ENCODE measurements around the gene ZPLD1.

The ZPLD1 gene

DNA sequence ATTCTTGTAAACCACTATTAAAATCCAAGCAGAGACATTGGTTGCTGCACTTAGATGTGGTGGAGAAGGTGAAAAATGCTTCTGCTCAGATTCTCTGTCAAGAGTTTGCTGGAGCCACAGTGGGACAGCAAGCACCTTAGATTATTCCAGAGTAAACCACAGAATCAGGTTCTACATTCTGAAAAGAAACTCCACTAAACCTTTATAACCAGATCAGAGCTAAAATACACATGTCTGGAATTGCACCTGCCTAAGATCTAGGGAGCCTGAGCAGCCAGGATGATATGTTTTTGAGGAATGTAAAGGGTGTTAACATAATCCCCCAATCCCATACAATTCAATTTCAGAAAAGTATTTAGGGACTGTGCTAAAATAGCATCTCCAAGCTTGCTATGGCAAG lies at the start of gene ZPLD1:
Gene ZPLD1 (plus strand): TSS at position 301 of the 400 bp plus-strand sequence. CDS start 3,473 bp downstream, outside the sequence.
- Mint-ChIP-seq H3K36me3 (no peaks in the 10 kb centered on the region), H3K27ac (no peak within 1 kb of the TSS), H3K27me3 (peaks cover 18% of the 10 kb centered on the region), H3K4me3 (no peak within 1 kb of the TSS), H3K4me1 (no peaks in the 10 kb centered on the region), H3K9me3 (no peaks in the 10 kb centered on the region)
- ATAC-seq = no peak

DNA sequence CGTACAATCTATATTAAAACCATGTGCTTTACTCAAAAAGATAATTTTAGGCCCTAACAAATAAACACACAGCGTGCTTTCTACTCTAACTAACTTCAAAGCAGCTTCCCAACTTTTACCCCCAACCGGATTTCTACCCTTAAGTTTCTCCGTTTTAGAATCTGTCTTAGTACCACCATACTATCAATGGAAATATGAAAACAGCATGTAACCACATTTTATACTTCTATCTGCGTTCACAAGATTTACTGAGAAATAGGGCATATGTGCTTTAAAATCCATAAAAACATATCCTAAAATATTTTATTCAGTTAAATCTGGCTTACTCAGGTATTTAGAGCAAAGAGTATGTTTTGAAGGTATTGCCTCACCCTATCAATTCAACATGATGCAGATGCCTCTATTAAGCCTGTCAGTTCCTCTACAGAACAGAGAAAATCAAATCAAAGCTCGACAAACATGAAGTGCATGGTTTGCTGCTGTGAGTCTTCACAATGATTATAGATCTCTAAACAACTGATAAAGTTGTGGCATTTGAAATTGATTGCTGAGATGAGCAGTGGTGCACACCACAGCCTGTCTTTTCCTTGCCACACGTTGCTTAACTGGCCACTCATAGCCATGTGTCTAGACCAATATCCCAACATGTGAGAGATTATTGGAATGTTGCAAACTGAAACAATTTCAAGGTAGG lies 44.5 kb upstream of the ZPLD1 start:
- ATAC-seq = no peak
- H3K27ac Mint-ChIP-seq = no peak overlapping the region
- no peaks in the 10 kb centered on the region for H3K36me3 Mint-ChIP-seq
- H3K27me3 Mint-ChIP-seq = peaks cover 7% of the 10 kb centered on the region
- H3K4me3 Mint-ChIP-seq = no peak overlapping the region
- H3K4me1 Mint-ChIP-seq = no peaks in the 10 kb centered on the region
- peaks cover 2% of the 10 kb centered on the region for H3K9me3 Mint-ChIP-seq

DNA sequence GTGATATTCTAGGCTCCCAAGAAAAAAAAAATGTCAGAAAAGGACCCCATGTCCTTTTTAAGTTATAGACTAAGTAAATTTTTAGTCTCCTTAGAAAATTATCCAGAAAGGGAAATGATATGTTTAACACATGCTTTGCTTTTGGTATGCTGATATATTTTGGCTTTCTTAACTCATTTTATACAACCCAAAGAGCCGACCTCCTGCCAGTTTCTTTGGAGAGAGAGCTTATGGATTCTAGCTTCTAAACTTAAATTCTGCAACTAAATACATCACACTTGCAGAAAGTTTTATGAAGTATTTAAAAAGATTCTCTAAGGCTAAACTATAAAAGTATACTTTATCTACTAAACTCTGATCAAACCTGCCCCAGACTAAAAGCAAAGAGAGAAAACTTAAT lies 43.9 kb upstream of the ZPLD1 start:
- peaks cover 2% of the 10 kb centered on the region for H3K9me3 Mint-ChIP-seq
- H3K36me3 Mint-ChIP-seq = no peaks in the 10 kb centered on the region
- H3K4me3 Mint-ChIP-seq = no peak overlapping the region
- H3K27me3 Mint-ChIP-seq = peaks cover 7% of the 10 kb centered on the region
- H3K4me1 Mint-ChIP-seq = no peaks in the 10 kb centered on the region
- no peak overlapping the region for H3K27ac Mint-ChIP-seq
- no peak for ATAC-seq

DNA sequence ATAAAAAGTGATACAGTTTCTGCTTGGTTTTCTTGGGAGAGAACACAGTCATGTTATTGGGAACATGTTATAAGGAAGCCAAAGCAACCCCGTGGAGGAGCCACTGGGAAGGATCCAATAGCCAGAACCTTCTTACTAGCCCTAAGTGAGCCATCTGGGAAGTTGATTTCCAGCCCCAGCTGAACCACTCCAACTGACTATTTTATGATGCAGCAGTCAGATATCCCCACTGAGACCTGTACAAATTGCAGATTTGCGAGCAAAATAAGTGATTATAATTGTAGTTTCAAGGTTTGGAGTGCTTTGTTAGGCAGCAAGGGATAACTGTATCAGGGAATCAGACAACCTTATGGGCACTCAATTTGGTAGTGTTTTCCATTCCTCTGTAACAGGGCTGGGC lies 43.3 kb upstream of the ZPLD1 start:
- H3K27me3 Mint-ChIP-seq = peaks cover 7% of the 10 kb centered on the region
- H3K9me3 Mint-ChIP-seq = peaks cover 2% of the 10 kb centered on the region
- H3K27ac Mint-ChIP-seq = no peak overlapping the region
- H3K36me3 Mint-ChIP-seq = no peaks in the 10 kb centered on the region
- no peak overlapping the region for H3K4me3 Mint-ChIP-seq
- no peak for ATAC-seq
- H3K4me1 Mint-ChIP-seq = no peaks in the 10 kb centered on the region

- no peak overlapping the region for H3K4me3 Mint-ChIP-seq
- peaks cover 2% of the 10 kb centered on the region for H3K9me3 Mint-ChIP-seq
- no peaks in the 10 kb centered on the region for H3K36me3 Mint-ChIP-seq
- H3K27ac Mint-ChIP-seq = no peak overlapping the region
- ATAC-seq = no peak
- no peaks in the 10 kb centered on the region for H3K27me3 Mint-ChIP-seq
- H3K4me1 Mint-ChIP-seq = no peaks in the 10 kb centered on the region
Observed at GRCh38 chr3:102394517-102394916, 40.3 kb upstream of the ZPLD1 start.

GRCh38 chr3:102398176-102398575 lies 36.6 kb upstream of the ZPLD1 start:
- ATAC-seq = no peak
- Mint-ChIP-seq H3K9me3 (peaks cover 2% of the 10 kb centered on the region), H3K27ac (no peak overlapping the region), H3K4me1 (no peaks in the 10 kb centered on the region), H3K36me3 (no peaks in the 10 kb centered on the region), H3K27me3 (peaks cover 25% of the 10 kb centered on the region), H3K4me3 (no peak overlapping the region)

GRCh38 chr3:102398666-102399065 lies 36.1 kb upstream of the ZPLD1 start:
- H3K27me3 Mint-ChIP-seq = peaks cover 25% of the 10 kb centered on the region
- peaks cover 2% of the 10 kb centered on the region for H3K9me3 Mint-ChIP-seq
- no peaks in the 10 kb centered on the region for H3K4me1 Mint-ChIP-seq
- no peak overlapping the region for H3K27ac Mint-ChIP-seq
- H3K36me3 Mint-ChIP-seq = no peaks in the 10 kb centered on the region
- H3K4me3 Mint-ChIP-seq = no peak overlapping the region
- no peak for ATAC-seq

DNA sequence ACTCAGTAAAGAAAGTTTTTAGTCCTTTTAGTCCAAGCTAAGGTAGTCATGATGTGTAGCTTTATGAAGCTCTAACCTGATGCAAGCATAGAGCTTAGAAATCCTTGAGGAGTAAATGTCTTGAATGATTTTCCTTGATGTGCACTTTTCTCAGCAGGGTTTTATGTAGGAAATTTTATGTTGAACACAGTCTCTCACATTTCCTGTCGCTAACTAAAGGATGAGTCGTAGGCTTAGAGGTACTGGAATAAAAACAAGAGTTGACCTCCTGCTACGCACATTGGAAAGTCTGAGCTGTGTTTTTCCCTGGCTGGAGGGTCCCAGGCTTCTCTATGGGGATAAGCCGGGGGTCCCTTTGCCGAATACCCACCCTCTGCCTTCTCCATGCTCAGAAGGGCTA lies 34.7 kb upstream of the ZPLD1 start:
- no peak for ATAC-seq
- Mint-ChIP-seq H3K36me3 (no peaks in the 10 kb centered on the region), H3K27ac (no peak overlapping the region), H3K27me3 (peaks cover 25% of the 10 kb centered on the region), H3K9me3 (peaks cover 2% of the 10 kb centered on the region), H3K4me3 (no peak overlapping the region), H3K4me1 (no peaks in the 10 kb centered on the region)

- Mint-ChIP-seq H3K27ac (no peak overlapping the region), H3K36me3 (no peaks in the 10 kb centered on the region), H3K27me3 (peaks cover 25% of the 10 kb centered on the region), H3K9me3 (no peaks in the 10 kb centered on the region), H3K4me3 (no peak overlapping the region), H3K4me1 (no peaks in the 10 kb centered on the region)
- no peak for ATAC-seq
Observed at GRCh38 chr3:102400766-102401165, 34.0 kb upstream of the ZPLD1 start.

- ATAC-seq = no peak
- Mint-ChIP-seq H3K4me1 (peaks cover 7% of the 10 kb centered on the region), H3K4me3 (no peak overlapping the region), H3K27ac (no peak overlapping the region), H3K27me3 (no peaks in the 10 kb centered on the region), H3K36me3 (no peaks in the 10 kb centered on the region), H3K9me3 (no peaks in the 10 kb centered on the region)
Observed at GRCh38 chr3:102410616-102411015, 24.2 kb upstream of the ZPLD1 start.

DNA sequence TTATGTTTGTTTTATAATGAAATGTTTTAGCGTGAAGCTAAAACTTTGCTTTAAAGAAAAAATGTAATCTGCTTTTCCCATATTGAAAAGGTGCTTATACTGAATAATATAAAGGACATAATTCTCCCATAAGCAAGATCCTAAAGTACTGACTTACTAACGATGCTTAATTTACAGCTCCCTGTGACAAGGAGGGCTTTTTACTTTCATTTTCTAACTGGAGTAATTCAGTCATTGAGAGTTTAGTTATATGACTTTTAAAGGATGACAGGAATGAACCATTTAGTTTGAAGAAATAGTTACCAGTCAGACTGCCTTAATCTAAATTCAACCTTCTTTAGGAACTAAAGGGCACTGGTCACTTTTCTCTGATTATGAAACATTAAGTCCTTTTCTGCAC lies 19.3 kb upstream of the ZPLD1 start:
- H3K27me3 Mint-ChIP-seq = no peaks in the 10 kb centered on the region
- no peak overlapping the region for H3K4me3 Mint-ChIP-seq
- no peak for ATAC-seq
- H3K4me1 Mint-ChIP-seq = peaks cover 7% of the 10 kb centered on the region
- no peaks in the 10 kb centered on the region for H3K9me3 Mint-ChIP-seq
- no peak overlapping the region for H3K27ac Mint-ChIP-seq
- H3K36me3 Mint-ChIP-seq = no peaks in the 10 kb centered on the region

DNA sequence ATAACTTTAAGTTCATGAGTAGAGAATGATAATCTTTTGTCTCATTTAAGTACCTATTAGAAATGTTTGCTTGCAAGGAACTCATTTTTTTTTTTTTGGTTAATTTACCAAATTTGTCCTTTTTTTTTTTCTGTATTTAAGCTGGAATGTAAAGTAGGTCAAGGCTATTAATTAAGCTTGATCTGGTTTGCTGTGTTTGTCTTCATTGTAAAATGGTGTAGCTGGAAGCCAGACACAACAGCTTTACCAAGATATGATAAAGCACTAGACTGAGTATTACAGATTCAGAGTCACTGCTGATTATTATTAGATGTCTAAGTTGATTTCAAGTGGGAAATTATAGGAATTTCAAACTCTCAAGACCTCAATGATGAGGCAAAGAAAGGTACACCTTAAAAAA lies 15.0 kb upstream of the ZPLD1 start:
- Mint-ChIP-seq H3K36me3 (no peaks in the 10 kb centered on the region), H3K27ac (no peak overlapping the region), H3K4me3 (no peak overlapping the region), H3K27me3 (peaks cover 10% of the 10 kb centered on the region), H3K4me1 (peaks cover 7% of the 10 kb centered on the region), H3K9me3 (no peaks in the 10 kb centered on the region)
- ATAC-seq = no peak

DNA sequence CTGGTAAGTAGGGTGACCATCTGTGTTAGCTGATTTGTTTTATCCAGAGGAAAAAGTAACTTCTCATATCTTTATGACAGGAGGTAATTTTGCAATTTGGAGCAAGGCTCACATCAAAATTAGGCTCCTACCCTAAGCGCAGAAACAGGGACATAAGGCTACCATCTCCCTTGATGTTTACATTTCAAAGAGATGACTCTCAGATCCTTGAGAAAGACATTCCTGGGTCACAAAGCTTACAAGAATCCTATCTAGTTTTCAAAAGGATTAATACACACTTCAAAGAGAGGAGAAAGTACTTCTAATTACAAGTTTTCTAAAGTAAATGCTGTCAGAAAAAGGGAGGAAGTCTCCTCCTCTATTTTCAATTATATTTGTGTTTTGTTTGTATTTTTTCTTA lies 7.0 kb downstream of the ZPLD1 start:
- no peak for ATAC-seq
- Mint-ChIP-seq H3K27me3 (peaks cover 5% of the 10 kb centered on the region), H3K27ac (no peak overlapping the region), H3K36me3 (no peaks in the 10 kb centered on the region), H3K4me1 (no peaks in the 10 kb centered on the region), H3K9me3 (no peaks in the 10 kb centered on the region), H3K4me3 (no peak overlapping the region)

- Mint-ChIP-seq H3K4me1 (no peaks in the 10 kb centered on the region), H3K9me3 (no peaks in the 10 kb centered on the region), H3K27me3 (no peaks in the 10 kb centered on the region), H3K36me3 (no peaks in the 10 kb centered on the region), H3K27ac (no peak overlapping the region), H3K4me3 (no peak overlapping the region)
- ATAC-seq = no peak
Observed at GRCh38 chr3:102443021-102443420, 8.2 kb downstream of the ZPLD1 start.

DNA sequence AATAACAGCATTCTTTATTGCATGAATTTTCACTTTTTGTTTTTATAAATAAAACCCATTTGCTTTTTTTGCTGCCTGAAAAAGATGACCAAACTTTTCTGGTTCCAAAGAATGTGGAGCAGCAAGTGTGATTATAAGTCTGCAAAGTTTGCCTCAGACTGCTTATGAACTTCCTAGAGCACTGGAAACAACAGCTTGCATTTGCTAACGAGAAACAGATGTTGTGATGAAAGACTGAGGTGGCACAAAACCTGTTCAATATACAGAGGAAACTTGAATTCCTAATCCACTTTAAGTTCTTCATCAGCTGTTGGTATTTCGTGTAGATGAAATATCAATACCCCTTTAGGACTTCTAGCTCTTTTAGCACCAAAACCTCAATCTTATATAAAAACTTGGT lies 9.3 kb downstream of the ZPLD1 start:
- Mint-ChIP-seq H3K27me3 (no peaks in the 10 kb centered on the region), H3K36me3 (no peaks in the 10 kb centered on the region), H3K4me1 (peaks cover 3% of the 10 kb centered on the region), H3K27ac (no peak overlapping the region), H3K9me3 (no peaks in the 10 kb centered on the region), H3K4me3 (no peak overlapping the region)
- no peak for ATAC-seq

- no peaks in the 10 kb centered on the region for H3K27me3 Mint-ChIP-seq
- no peak overlapping the region for H3K27ac Mint-ChIP-seq
- H3K4me3 Mint-ChIP-seq = no peak overlapping the region
- H3K4me1 Mint-ChIP-seq = peaks cover 6% of the 10 kb centered on the region
- H3K36me3 Mint-ChIP-seq = no peaks in the 10 kb centered on the region
- H3K9me3 Mint-ChIP-seq = no peaks in the 10 kb centered on the region
- no peak for ATAC-seq
Observed at GRCh38 chr3:102447272-102447671, 12.5 kb downstream of the ZPLD1 start.

GRCh38 chr3:102449341-102449740 lies 14.5 kb downstream of the ZPLD1 start:
- Mint-ChIP-seq H3K27ac (no peak overlapping the region), H3K27me3 (no peaks in the 10 kb centered on the region), H3K4me1 (peaks cover 6% of the 10 kb centered on the region), H3K36me3 (no peaks in the 10 kb centered on the region), H3K9me3 (no peaks in the 10 kb centered on the region), H3K4me3 (no peak overlapping the region)
- ATAC-seq = no peak

All from stimulated activated memory B cell treated with anti-CD40 and anti-IgM and Interleukin-4, amounts not matched to agents 10 μg/mL and 1 μg/mL and 100 μg/mL, for 72 hours (primary cell).